C4-2B (cell line): ENCODE measurements around the gene CYTH2.

Experiments
- H3K27ac ChIP-seq: fragments of 450-650 bp; 2 replicates; pipeline ENCODE4 v1.5.1; 2017
- CTCF ChIP-seq: fragments of 450-650 bp; conservative IDR thresholded peaks from 2 replicates; pipeline ENCODE4 v1.5.1; 2017; ENCODE audit warnings: mild to moderate bottlenecking
- ZFX ChIP-seq: fragments of 450-650 bp; IDR thresholded peaks from 2 replicates; pipeline ENCODE4 v1.6.1; 2017

Gene CYTH2

GRCh38 chr19:48490981-48491792 is 22.0 kb downstream of the CYTH2 start:
- no peak overlapping the region for H3K27ac ChIP-seq

GRCh38 chr19:48491793-48492123 is 22.6 kb downstream of the CYTH2 start:
- H3K27ac ChIP-seq, result no peak overlapping the region
- TF ChIP-seq ZFX (no peak), CTCF (no peak)

More at GRCh38 chr19:48490981-48491792, 22.0 kb downstream of the CYTH2 start:
- TF ChIP-seq CTCF, result no peak
- no peak for TF ChIP-seq ZFX

DNA sequence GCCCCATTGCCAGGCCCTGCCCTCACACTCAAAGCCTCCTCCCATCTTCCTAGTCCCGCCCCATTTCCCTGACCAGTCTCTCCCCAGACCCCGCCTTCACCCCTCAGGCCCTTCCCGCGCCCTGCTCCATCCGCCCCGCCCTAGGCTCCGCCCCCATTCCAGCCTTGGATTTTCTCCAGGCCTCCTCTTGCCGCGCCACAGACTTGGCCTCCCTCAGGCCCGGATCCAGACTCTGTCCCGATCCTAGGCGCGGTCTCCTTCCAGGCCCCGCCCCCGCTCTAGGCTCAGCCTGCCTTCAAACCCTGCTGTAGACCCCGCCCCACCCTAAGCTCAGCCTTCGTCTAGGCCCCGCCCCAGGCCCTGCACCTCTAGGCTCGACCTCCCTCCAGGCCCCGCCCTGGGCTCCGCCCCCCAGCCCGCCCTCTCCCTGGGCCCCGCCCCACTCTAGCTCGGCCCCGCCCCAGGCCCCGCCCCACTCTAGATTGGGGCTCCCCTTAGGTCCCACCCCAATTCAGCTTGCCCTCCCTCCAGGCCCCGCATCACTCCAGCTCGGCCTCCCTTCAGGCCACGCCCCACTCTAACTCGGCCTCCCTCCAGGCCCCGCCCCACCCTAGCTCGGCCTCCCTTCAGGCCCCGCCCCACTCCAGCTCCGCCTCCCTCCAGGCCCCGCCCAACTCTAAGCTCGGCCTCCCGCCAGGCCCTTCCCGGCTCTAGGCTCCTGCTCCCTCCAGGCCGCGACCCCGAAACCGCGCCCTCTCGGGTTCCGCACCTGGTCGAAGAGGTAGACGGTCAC is 24.0 kb downstream of the CYTH2 start:
- TF ChIP-seq ZFX (no peak), CTCF (no peak)
- peak overlapping the region; percentile 69 for H3K27ac ChIP-seq

- H3K27ac ChIP-seq, result peak overlapping the region; percentile 69
Measured at GRCh38 chr19:48493718-48494401, 24.7 kb downstream of the CYTH2 start.

GRCh38 chr19:48495396-48495795 is 26.2 kb downstream of the CYTH2 start:
- H3K27ac ChIP-seq, result no peak overlapping the region
- TF ChIP-seq CTCF (no peak), ZFX (no peak)

More at GRCh38 chr19:48493718-48494401, 24.7 kb downstream of the CYTH2 start:
- no peak for TF ChIP-seq CTCF
- peak; percentile 63; the same call in 1 of the 2 replicates for TF ChIP-seq ZFX

GRCh38 chr19:48496959-48497727 is 28.0 kb downstream of the CYTH2 start:
- no peak for TF ChIP-seq ZFX
- no peak for TF ChIP-seq CTCF
- H3K27ac ChIP-seq, result no peak overlapping the region
